Activated CD8-positive, alpha-beta memory T cell treated with anti-CD3 and anti-CD28 coated beads, Interleukin-2, amount 10 ng/mL, durations not matched to agents 7 days and 5 days (primary cell): ENCODE results near the gene GABRB3. TPM values are rescaled to one million over a fixed set of nuclear protein-coding genes. Genes with fewer than 3 reads are reported as not detected.

ENCODE experiments used
- ATAC-seq: fragments of 150-1000 bp; cut with Tn5 transposase; one replicate; pipeline ENCODE4 v1.10.0; 2021; ENCODE audit warnings: moderate library complexity
- CTCF ChIA-PET: fragments of 350-600 bp; sonication (Branson Sonifier 250); formaldehyde crosslinking; loops from one replicate; lab custom pipeline; 2021; ENCODE audit warnings: antibody characterized with exemption; lab: Charles Lee
- DNase-seq: peaks from one replicate; pipeline ENCODE4 v3.0.0-alpha.2; 2020
- H3K27ac Mint-ChIP-seq: one replicate; pipeline ENCODE4 v1.8.0; 2021; ENCODE audit warnings: mild to moderate bottlenecking, mixed read lengths
- H3K27me3 Mint-ChIP-seq: one replicate; pipeline ENCODE4 v1.8.0; 2021; ENCODE audit warnings: mixed read lengths
- H3K36me3 Mint-ChIP-seq: one replicate; pipeline ENCODE4 v1.8.0; 2021; ENCODE audit warnings: mild to moderate bottlenecking, mixed read lengths
- H3K4me1 Mint-ChIP-seq: one replicate; pipeline ENCODE4 v1.8.0; 2021; ENCODE audit warnings: mixed read lengths
- H3K4me3 Mint-ChIP-seq: one replicate; pipeline ENCODE4 v1.8.0; 2021; ENCODE audit warnings: mild to moderate bottlenecking, moderate library complexity, mixed read lengths
- H3K9me3 Mint-ChIP-seq: one replicate; pipeline ENCODE4 v1.8.0; 2022; ENCODE audit warnings: low read depth, mixed read lengths
- total RNA-seq, 2 experiments: library from RNA; stranded (reverse); gene quantifications; one replicate each; pipeline ENCODE4 v1.2.3, GENCODE V29; 2021

GABRB3 gene
- total RNA-seq, 2 experiments from 2014 or later = not detected

GRCh38 chr15:26651909-26652308 is 121.0 kb downstream of the GABRB3 start:
- Mint-ChIP-seq H3K4me1 (no peaks in the 10 kb centered on the region), H3K27me3 (no peaks in the 10 kb centered on the region), H3K36me3 (no peaks in the 10 kb centered on the region), H3K4me3 (no peak overlapping the region), H3K9me3 (peaks cover 29% of the 10 kb centered on the region), H3K27ac (no peak overlapping the region)
- CTCF ChIA-PET = no interaction called here
- no peak for ATAC-seq
- no peak for DNase-seq

DNA sequence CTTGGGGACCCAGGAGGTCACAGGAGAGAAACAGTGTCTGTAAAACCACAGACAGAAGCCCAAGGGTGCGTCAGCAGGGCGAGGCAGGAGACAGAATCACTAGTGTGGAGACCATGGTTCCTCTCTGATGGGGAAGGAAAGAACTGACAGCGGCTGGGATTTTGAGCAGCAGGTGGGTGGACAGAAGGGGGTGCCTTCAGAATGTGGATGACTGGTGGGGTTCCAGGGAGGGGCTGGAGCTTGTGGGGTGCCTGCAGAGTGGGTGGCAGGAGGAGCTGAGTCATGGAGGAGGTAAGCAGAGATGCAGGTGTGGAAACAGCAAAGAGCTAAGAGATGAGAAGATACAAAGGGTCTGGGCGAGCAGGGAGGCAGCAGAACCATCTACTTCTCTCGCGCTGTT is 124.2 kb downstream of the GABRB3 start:
- ATAC-seq (no peak), DNase-seq (no peak)
- Mint-ChIP-seq H3K9me3 (peaks cover 31% of the 10 kb centered on the region), H3K4me1 (no peaks in the 10 kb centered on the region), H3K27ac (no peak overlapping the region), H3K27me3 (no peaks in the 10 kb centered on the region), H3K36me3 (no peaks in the 10 kb centered on the region), H3K4me3 (no peak overlapping the region)
- CTCF ChIA-PET = no interaction called here

DNA sequence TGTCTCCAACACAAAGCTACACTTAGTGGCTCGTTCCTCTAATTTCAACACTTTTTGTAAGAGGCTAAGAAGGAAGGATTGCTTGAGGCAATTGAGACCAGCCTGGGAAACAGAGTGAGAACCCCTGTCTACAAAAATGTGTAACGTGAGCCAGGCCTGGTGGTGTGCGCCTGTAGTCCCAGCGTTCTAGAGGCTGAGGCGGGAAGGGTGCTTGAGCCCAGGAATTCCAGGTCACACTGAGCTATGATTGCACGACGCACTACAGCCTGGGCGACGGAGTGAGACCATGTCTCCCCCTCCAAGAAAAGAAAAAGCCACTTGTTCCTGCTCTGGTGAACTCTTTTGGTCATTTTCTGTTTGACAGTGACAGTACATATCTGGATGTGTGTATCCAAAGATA is 127.9 kb downstream of the GABRB3 start:
- CTCF ChIA-PET = no interaction called here
- ATAC-seq (no peak), DNase-seq (no peak)
- Mint-ChIP-seq H3K9me3 (peaks cover 29% of the 10 kb centered on the region), H3K27me3 (no peaks in the 10 kb centered on the region), H3K36me3 (no peaks in the 10 kb centered on the region), H3K4me1 (no peaks in the 10 kb centered on the region), H3K27ac (no peak overlapping the region), H3K4me3 (no peak overlapping the region)

GRCh38 chr15:26641144-26641543 is 131.7 kb downstream of the GABRB3 start:
- ATAC-seq = no peak
- CTCF ChIA-PET = no interaction called here
- H3K27ac Mint-ChIP-seq = no peak overlapping the region
- no peak for DNase-seq
- peaks cover 19% of the 10 kb centered on the region for H3K9me3 Mint-ChIP-seq
- H3K4me1 Mint-ChIP-seq = no peaks in the 10 kb centered on the region
- no peak overlapping the region for H3K4me3 Mint-ChIP-seq
- no peaks in the 10 kb centered on the region for H3K36me3 Mint-ChIP-seq
- H3K27me3 Mint-ChIP-seq = no peaks in the 10 kb centered on the region

DNA sequence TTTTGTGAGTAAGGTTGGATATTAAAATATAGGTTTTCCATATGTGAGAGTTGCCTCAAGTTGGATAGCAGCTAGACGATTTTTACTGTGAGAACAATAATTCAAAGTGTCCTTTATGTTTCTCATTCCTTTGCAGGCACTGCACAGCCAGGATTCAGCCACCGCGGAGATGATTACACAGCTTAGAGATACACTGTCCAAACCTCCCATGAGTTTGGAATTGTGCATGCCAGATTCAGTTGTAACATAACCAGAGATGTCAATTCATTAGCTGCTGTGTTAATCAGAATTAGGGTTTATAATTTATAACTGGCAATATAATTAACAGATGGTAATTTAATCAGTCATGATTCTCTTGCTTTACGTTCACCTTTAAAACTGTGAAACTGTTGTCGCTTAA is 132.3 kb downstream of the GABRB3 start:
- Mint-ChIP-seq H3K4me1 (no peaks in the 10 kb centered on the region), H3K9me3 (peaks cover 19% of the 10 kb centered on the region), H3K27me3 (no peaks in the 10 kb centered on the region), H3K4me3 (no peak overlapping the region), H3K36me3 (no peaks in the 10 kb centered on the region), H3K27ac (no peak overlapping the region)
- ATAC-seq (no peak), DNase-seq (no peak)
- CTCF ChIA-PET = no interaction called here

DNA sequence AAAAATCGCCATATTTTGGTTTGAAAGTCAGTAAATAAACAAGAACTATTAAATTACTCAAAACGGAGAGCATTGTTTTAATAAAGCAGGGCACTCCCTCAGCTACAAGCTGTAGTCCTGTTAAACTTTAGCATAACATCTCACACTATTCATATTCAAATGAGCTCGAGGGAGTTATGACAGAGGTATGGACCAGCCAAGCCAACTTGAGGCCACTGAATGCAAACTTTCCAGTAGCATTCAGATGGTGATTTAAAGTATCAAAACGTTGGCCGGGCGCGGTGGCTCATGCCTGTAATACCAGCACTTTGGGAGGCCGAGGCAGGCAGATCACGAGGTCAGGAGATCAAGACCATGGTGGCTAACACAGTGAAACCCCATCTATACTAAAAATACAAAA is 132.9 kb downstream of the GABRB3 start:
- Mint-ChIP-seq H3K9me3 (peaks cover 17% of the 10 kb centered on the region), H3K4me1 (no peaks in the 10 kb centered on the region), H3K27ac (no peak overlapping the region), H3K27me3 (no peaks in the 10 kb centered on the region), H3K36me3 (no peaks in the 10 kb centered on the region), H3K4me3 (no peak overlapping the region)
- ATAC-seq = no peak
- DNase-seq = no peak
- CTCF ChIA-PET = no interaction called here

DNA sequence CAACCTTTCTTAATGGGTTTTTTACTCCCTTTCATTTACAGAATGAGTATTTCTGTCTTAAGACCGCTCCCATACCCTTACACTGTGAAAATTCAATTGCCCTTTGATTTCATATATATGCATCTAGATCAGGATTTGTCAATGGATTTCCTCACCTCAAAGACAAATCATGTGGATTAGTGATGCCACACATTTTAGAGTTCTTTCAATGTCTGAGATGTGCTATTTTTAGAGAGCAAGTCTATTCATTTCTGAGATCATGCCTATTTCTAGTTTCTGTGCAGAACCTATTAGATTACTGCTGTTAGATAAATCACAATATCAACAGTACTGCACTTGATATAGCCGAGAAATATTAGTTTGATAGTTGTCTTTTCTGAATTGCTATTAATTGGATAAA is 137.3 kb downstream of the GABRB3 start:
- no peaks in the 10 kb centered on the region for H3K36me3 Mint-ChIP-seq
- no peak overlapping the region for H3K4me3 Mint-ChIP-seq
- no peak overlapping the region for H3K27ac Mint-ChIP-seq
- H3K9me3 Mint-ChIP-seq = peaks cover 13% of the 10 kb centered on the region
- no peaks in the 10 kb centered on the region for H3K27me3 Mint-ChIP-seq
- ATAC-seq = no peak
- no peaks in the 10 kb centered on the region for H3K4me1 Mint-ChIP-seq
- CTCF ChIA-PET = no interaction called here
- no peak for DNase-seq

DNA sequence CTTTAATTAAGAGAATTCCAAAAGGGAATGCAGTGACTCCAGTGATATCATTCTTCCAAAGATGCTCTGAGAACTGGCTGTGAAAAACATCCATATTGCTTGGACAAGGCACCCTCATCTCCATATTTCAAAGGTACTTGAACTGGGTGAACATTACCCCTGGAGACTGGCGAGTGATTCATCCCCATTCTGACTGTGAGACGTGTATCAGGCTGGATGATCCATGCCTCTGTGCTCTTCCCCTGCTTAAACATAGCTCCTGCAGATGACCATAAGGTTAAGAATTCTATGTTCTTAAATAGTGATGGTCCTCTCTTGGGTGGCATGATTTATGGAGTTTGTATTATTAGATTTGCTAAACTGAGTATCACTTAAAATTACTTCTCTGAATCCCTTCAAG is 137.8 kb downstream of the GABRB3 start:
- no peaks in the 10 kb centered on the region for H3K36me3 Mint-ChIP-seq
- H3K9me3 Mint-ChIP-seq = peaks cover 13% of the 10 kb centered on the region
- CTCF ChIA-PET = no interaction called here
- DNase-seq (no peak), ATAC-seq (no peak)
- no peak overlapping the region for H3K27ac Mint-ChIP-seq
- no peaks in the 10 kb centered on the region for H3K4me1 Mint-ChIP-seq
- H3K4me3 Mint-ChIP-seq = no peak overlapping the region
- no peaks in the 10 kb centered on the region for H3K27me3 Mint-ChIP-seq

- no peak overlapping the region for H3K4me3 Mint-ChIP-seq
Measured at GRCh38 chr15:26634319-26634718, 138.5 kb downstream of the GABRB3 start.

DNA sequence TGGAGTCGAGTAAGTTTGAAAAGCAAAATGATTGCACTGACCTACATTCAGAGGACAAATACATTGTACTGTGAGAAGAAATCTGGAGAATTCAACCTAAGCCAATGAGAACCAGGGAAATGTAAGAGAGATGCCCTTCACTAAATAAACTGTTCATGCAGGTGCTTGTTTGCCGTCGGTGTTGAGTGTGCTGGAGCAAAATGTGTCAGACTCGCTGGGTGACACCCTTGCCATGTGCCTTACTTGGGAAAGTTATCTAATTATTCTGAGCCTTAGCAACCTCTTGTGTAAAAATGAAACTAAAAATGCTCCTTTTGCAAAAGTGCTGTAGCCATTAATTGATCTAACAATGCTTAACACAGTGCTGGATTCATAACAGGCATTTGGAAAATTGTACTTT is 140.4 kb downstream of the GABRB3 start:
- Mint-ChIP-seq H3K36me3 (no peaks in the 10 kb centered on the region), H3K27me3 (no peaks in the 10 kb centered on the region), H3K27ac (no peak overlapping the region), H3K4me3 (no peak overlapping the region), H3K9me3 (peaks cover 7% of the 10 kb centered on the region), H3K4me1 (no peaks in the 10 kb centered on the region)
- ATAC-seq (no peak), DNase-seq (no peak)
- CTCF ChIA-PET = no interaction called here

More at GRCh38 chr15:26634319-26634718, 138.5 kb downstream of the GABRB3 start:
- no peak for DNase-seq
- CTCF ChIA-PET = no interaction called here
- no peak for ATAC-seq
- Mint-ChIP-seq H3K27me3 (no peaks in the 10 kb centered on the region), H3K27ac (no peak overlapping the region), H3K36me3 (no peaks in the 10 kb centered on the region), H3K9me3 (peaks cover 11% of the 10 kb centered on the region), H3K4me1 (no peaks in the 10 kb centered on the region)

DNA sequence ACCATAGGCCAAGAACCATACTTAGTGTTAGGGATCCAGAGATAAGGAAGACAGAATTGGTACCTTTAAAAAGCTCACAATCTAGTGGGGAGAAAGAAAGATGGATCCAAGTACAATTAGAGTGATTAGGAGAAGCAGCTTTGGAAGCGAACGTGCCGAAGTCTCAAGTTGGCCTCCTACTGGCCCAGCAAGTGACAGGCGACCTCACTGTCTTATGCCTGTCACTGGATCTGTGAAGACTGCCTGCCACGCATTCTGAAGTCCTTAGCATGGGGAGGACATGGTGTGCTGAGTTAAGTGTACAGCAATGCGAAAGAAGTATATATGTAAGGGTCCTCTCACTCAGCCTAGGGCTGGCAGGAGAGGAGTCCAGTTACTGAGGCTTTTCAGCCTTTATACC is 141.0 kb downstream of the GABRB3 start:
- Mint-ChIP-seq H3K36me3 (no peaks in the 10 kb centered on the region), H3K27ac (no peak overlapping the region), H3K4me3 (no peak overlapping the region), H3K27me3 (no peaks in the 10 kb centered on the region), H3K9me3 (peaks cover 12% of the 10 kb centered on the region), H3K4me1 (no peaks in the 10 kb centered on the region)
- ATAC-seq = no peak
- no peak for DNase-seq
- CTCF ChIA-PET = interaction anchor here (1.1 kb wide), 1 partner anchor 1123 kb away, joined by 4 read pairs; no protein-coding TSS in a partner anchor

DNA sequence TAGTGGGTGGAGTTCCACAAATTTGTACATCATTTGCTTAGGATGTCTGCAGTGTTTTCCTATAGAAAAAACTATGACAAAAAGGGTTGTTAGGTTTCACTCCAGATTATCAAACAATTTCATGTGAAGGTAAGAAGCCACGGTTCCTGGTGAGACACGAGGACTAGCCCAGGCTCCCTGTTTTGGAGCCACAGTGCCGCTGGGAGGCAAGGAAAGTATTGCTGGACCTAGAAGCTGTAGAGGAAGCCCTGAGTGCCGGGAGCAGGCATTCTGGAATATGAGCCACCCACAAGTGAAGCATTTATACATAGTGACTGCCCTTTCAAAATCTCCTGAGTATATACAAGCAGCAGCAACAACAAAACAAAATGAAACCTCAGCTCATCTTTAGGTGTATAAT is 142.0 kb downstream of the GABRB3 start:
- DNase-seq (no peak), ATAC-seq (no peak)
- H3K4me3 Mint-ChIP-seq = no peak overlapping the region
- no peaks in the 10 kb centered on the region for H3K4me1 Mint-ChIP-seq
- CTCF ChIA-PET = interaction anchor here (1.1 kb wide), 1 partner anchor 1122 kb away, joined by 4 read pairs; no protein-coding TSS in a partner anchor
- H3K9me3 Mint-ChIP-seq = peaks cover 15% of the 10 kb centered on the region
- H3K36me3 Mint-ChIP-seq = no peaks in the 10 kb centered on the region
- no peak overlapping the region for H3K27ac Mint-ChIP-seq
- no peaks in the 10 kb centered on the region for H3K27me3 Mint-ChIP-seq

- H3K4me3 Mint-ChIP-seq = no peak overlapping the region
- no peaks in the 10 kb centered on the region for H3K36me3 Mint-ChIP-seq
- peaks cover 17% of the 10 kb centered on the region for H3K9me3 Mint-ChIP-seq
- no peaks in the 10 kb centered on the region for H3K27me3 Mint-ChIP-seq
- H3K4me1 Mint-ChIP-seq = no peaks in the 10 kb centered on the region
- ATAC-seq (no peak), DNase-seq (no peak)
- H3K27ac Mint-ChIP-seq = no peak overlapping the region
- CTCF ChIA-PET = no interaction called here
Measured at GRCh38 chr15:26628879-26629529, 143.9 kb downstream of the GABRB3 start.

DNA sequence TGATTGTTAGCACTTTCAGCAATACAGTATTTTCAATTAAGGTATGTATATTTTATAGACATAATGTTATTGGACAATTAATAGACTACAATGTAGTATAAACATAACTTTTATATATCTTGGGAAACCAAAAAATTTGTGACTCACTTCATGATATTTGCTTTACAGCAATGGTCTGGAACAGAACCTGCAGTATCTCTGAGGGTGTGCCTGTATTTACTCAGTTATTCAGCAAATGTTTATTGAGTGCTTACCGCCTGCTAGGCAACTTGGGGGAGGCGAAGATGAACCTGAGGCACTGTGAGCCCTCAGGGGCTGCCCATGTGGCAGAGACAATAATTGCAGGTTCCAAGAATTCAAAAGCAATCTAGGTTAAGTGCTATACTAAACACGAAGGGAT is 144.8 kb downstream of the GABRB3 start:
- DNase-seq (no peak), ATAC-seq (no peak)
- H3K27ac Mint-ChIP-seq = no peak overlapping the region
- no peaks in the 10 kb centered on the region for H3K4me1 Mint-ChIP-seq
- no peaks in the 10 kb centered on the region for H3K36me3 Mint-ChIP-seq
- no peak overlapping the region for H3K4me3 Mint-ChIP-seq
- H3K27me3 Mint-ChIP-seq = no peaks in the 10 kb centered on the region
- CTCF ChIA-PET = no interaction called here
- peaks cover 18% of the 10 kb centered on the region for H3K9me3 Mint-ChIP-seq
